Measurements from ENCODE around the gene LTBP1.

The LTBP1 gene

DNA sequence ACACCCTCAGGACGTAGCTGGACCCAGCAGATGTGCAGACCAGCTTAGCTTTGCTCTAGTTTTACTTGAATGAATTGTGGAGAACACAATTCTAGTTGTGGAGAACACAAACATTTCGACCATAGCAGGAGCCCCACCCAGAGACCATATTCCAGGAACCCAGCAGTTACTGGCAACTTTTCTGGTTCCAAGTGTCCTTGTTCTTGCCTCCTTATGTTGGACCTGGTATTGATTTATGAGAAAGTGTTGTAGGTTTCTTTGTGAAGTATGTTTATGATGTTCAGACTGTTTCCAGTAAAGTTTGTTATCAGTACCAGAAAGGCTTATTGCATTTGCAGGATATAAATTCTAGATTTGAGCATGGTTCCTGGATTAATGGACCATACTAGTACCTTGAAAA is 51.0 kb downstream of the LTBP1 start:
- intact Hi-C loops (cut with DNase I; ENCODE audit: low total_unique reads) = no loop called here
- Histone ChIP-seq H3K4me1 (no peaks in the 10 kb centered on the region), H3K4me3 (no peak overlapping the region), H3K9me3 (no peaks in the 10 kb centered on the region), H3K27me3 (no peaks in the 10 kb centered on the region), H3K36me3 (no peaks in the 10 kb centered on the region), H3K27ac (no peak overlapping the region)
- TF ChIP-seq CTCF (IDR thresholded peaks at IDR 0.05) = no peak
- DNase-seq = no peak

DNA sequence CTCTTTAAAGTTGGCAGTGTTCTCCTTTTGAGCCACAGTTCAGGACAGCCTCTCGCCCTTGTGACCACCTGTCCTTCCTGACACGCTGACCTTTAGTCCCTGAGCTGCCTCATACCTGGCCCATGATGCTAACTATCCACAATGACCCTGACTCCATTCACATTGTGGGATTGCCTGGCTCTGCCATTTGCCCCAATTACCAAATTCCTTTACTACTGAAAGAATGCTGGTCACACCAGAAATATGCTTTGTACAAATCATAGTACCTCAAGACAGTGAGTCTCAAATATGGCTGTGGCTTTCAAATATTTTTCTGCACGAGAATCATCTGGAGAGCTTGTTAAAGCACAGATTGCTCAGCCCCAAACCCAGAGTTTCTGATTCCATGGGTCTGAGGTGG is 54.2 kb downstream of the LTBP1 start:
- H3K4me3 ChIP-seq = no peak overlapping the region
- H3K9me3 ChIP-seq = no peaks in the 10 kb centered on the region
- no peak for DNase-seq
- H3K4me1 ChIP-seq = no peaks in the 10 kb centered on the region
- no peaks in the 10 kb centered on the region for H3K27me3 ChIP-seq
- H3K36me3 ChIP-seq = no peaks in the 10 kb centered on the region
- no peak for TF ChIP-seq CTCF (IDR thresholded peaks at IDR 0.05)
- H3K27ac ChIP-seq = no peak overlapping the region
- intact Hi-C loops (cut with DNase I; ENCODE audit: low total_unique reads) = no loop called here

- Histone ChIP-seq H3K36me3 (no peaks in the 10 kb centered on the region), H3K4me1 (no peaks in the 10 kb centered on the region), H3K27ac (no peak overlapping the region), H3K27me3 (no peaks in the 10 kb centered on the region), H3K9me3 (no peaks in the 10 kb centered on the region), H3K4me3 (no peak overlapping the region)
- no peak for TF ChIP-seq CTCF (IDR thresholded peaks at IDR 0.05)
- DNase-seq = no peak
- intact Hi-C loops (cut with DNase I; ENCODE audit: low total_unique reads) = no loop called here
Observed at GRCh38 chr2:33001823-33002222, 55.1 kb downstream of the LTBP1 start.

DNA sequence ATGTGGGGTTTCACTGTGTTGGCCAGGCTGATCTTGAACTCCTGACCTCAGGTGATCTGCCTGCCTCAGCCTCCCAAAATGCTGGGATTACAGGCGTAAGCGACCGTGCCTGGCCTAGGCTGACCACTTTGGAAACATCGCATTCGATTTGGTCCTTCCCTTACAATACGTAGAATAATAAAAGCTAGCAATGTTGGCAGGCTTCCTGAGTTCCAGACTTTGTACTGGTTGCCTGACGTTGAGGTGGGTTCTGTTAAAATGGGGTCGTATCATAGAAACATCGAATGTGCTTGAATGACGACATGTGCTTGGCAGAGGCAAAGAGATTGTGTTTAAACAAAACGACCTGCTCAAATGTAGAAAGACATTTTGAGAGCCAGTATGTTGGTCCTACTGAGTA is 56.1 kb downstream of the LTBP1 start:
- TF ChIP-seq CTCF (IDR thresholded peaks at IDR 0.05) = no peak
- Histone ChIP-seq H3K9me3 (no peaks in the 10 kb centered on the region), H3K36me3 (no peaks in the 10 kb centered on the region), H3K4me1 (no peaks in the 10 kb centered on the region), H3K4me3 (no peak overlapping the region), H3K27ac (no peak overlapping the region), H3K27me3 (no peaks in the 10 kb centered on the region)
- intact Hi-C loops (cut with DNase I; ENCODE audit: low total_unique reads) = no loop called here
- no peak for DNase-seq

- Histone ChIP-seq H3K27ac (no peak overlapping the region), H3K27me3 (no peaks in the 10 kb centered on the region), H3K9me3 (no peaks in the 10 kb centered on the region), H3K4me1 (no peaks in the 10 kb centered on the region), H3K36me3 (no peaks in the 10 kb centered on the region), H3K4me3 (no peak overlapping the region)
- no peak for TF ChIP-seq CTCF (IDR thresholded peaks at IDR 0.05)
- intact Hi-C loops (cut with DNase I; ENCODE audit: low total_unique reads) = no loop called here
- no peak for DNase-seq
Observed at GRCh38 chr2:33005057-33005456, 58.3 kb downstream of the LTBP1 start.

DNA sequence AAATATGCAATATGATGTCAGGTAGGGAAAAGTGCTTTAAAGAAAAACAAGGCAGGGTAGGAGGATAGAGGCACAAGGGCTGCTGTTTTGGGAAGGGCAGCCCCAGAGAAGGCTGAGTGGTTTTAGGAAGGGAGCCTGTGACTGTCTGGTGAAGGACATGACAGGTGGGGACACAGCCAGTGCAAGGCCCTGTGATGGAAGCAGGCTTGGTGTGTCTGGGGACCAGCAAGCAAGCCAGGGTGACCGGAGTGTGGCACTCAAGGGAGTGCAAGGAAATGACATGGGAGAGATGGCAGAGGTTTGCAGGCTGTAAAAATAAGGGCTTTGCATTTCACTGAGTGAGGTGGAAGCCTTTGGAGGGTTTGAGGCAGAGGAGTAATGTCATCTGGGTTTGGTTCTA is 62.0 kb downstream of the LTBP1 start:
- intact Hi-C loops (cut with DNase I; ENCODE audit: low total_unique reads) = no loop called here
- Histone ChIP-seq H3K4me1 (peaks cover 0 to 4% (median 0%) of the 10 kb centered on the region in 4 donors), H3K36me3 (no peaks in the 10 kb centered on the region), H3K9me3 (no peaks in the 10 kb centered on the region), H3K27me3 (no peaks in the 10 kb centered on the region), H3K27ac (no peak overlapping the region), H3K4me3 (no peak overlapping the region)
- no peak for TF ChIP-seq CTCF (IDR thresholded peaks at IDR 0.05)
- DNase-seq = no peak
